PC-9 (cell line): ENCODE results near the gene ANKRD44. TPM values are rescaled to one million over a fixed set of nuclear protein-coding genes. Genes with fewer than 3 reads are reported as not detected.

Experiments used
- BruUV-seq: library from RNA; stranded (reverse); fragments of 400-500 nt; replicated peaks from 2 replicates; lab custom pipeline; 2021; lab: Mats Ljungman, UMichigan
- CTCF ChIA-PET: fragments of 300-600 bp; sonication (Branson Sonifier 250); formaldehyde crosslinking; loops from one replicate; lab custom pipeline; 2022; ENCODE audit warnings: antibody characterized with exemption; lab: Charles Lee
- POLR2A ChIA-PET: fragments of 300-600 bp; sonication (Branson Sonifier 250); formaldehyde crosslinking; loops from one replicate; lab custom pipeline; 2022; ENCODE audit warnings: antibody characterized with exemption; ENCODE audit not compliant: unreplicated experiment; lab: Charles Lee
- DNase-seq, 2 experiments: peaks; one replicate each; pipeline versions ENCODE4 v3.0.0 to v3.0.0-alpha.2; 2015 to 2022; ENCODE audit warnings: mixed read lengths in 1 of 2
- H2AFZ ChIP-seq: fragments of 200-600 bp; sonication (generic); 2 replicates; pipeline ENCODE4 v1.8.1; 2017; ENCODE audit warnings: antibody characterized with exemption
- H3F3A ChIP-seq: fragments of 200-600 bp; sonication (generic); 2 replicates; pipeline ENCODE4 v1.8.1; 2017; ENCODE audit warnings: antibody characterized with exemption, mild to moderate bottlenecking, low read depth; ENCODE audit not compliant: insufficient read depth
- H3K27ac ChIP-seq: fragments of 200-600 bp; sonication (generic); 2 replicates; pipeline ENCODE4 v1.6.1; 2016; ENCODE audit warnings: mixed run types
- H3K27me3 ChIP-seq: fragments of 200-600 bp; sonication (generic); 2 replicates; pipeline ENCODE4 v1.6.1; 2016; ENCODE audit warnings: low read depth, mixed run types; ENCODE audit not compliant: insufficient read depth
- H3K36me3 ChIP-seq: fragments of 200-600 bp; sonication (generic); 2 replicates; pipeline ENCODE4 v1.6.1; 2016; ENCODE audit warnings: low read depth, mixed run types
- H3K4me1 ChIP-seq: fragments of 200-600 bp; sonication (generic); replicated peaks from 2 replicates; pipeline ENCODE4 v1.6.1; 2016; ENCODE audit warnings: mixed run types; ENCODE audit not compliant: insufficient read depth
- H3K4me2 ChIP-seq: fragments of 200-600 bp; sonication (generic); 2 replicates; pipeline ENCODE4 v1.6.1; 2017; ENCODE audit warnings: mixed run types
- H3K4me3 ChIP-seq: fragments of 200-600 bp; sonication (generic); 2 replicates; pipeline ENCODE4 v1.6.1; 2016; ENCODE audit warnings: mixed run types
- H3K79me2 ChIP-seq: fragments of 200-600 bp; sonication (generic); 2 replicates; pipeline ENCODE4 v1.6.1; 2017; ENCODE audit warnings: low read depth, mixed run types
- H3K9me2 ChIP-seq: fragments of 200-600 bp; sonication (generic); 2 replicates; pipeline ENCODE4 v1.8.1; 2017; ENCODE audit warnings: mild to moderate bottlenecking; ENCODE audit not compliant: insufficient read depth
- H3K9me3 ChIP-seq: fragments of 200-600 bp; sonication (generic); 2 replicates; pipeline ENCODE4 v1.8.1; 2016; ENCODE audit warnings: low read depth; ENCODE audit not compliant: insufficient read depth
- H4K20me1 ChIP-seq: fragments of 200-600 bp; sonication (generic); 2 replicates; pipeline ENCODE4 v1.8.1; 2017; ENCODE audit not compliant: insufficient read depth
- CTCF ChIP-seq: fragments of 200-600 bp; sonication (generic); conservative IDR thresholded peaks from 2 replicates; pipeline ENCODE4 v1.6.1; 2017; ENCODE audit warnings: mixed run types, antibody characterized with exemption, mild to moderate bottlenecking, moderate library complexity
- EZH2 ChIP-seq: fragments of 200-600 bp; sonication (generic); IDR thresholded peaks from 2 replicates; pipeline ENCODE4 v1.8.0; 2017; ENCODE audit warnings: antibody characterized with exemption, low read depth
- intact Hi-C: fragments of 100-400 bp; cut with micrococcal nuclease; formaldehyde crosslinking; loops from one replicate; pipeline ENCODE4 v1.10.0; 2022; ENCODE audit not compliant: unreplicated experiment
- total RNA-seq: library from RNA; stranded (reverse); gene quantifications from 2 replicates; pipeline ENCODE4 v1.2.3, GENCODE V29; 2021

The ANKRD44 gene
- total RNA-seq, 1 experiment from 2014 or later: 3.4 TPM

- Histone ChIP-seq H3K4me1 (no peaks in the 10 kb centered on the region), H3K36me3 (no peaks in the 10 kb centered on the region), H3K79me2 (no peaks in the 10 kb centered on the region), H3K4me3 (no peak overlapping the region), H3K4me2 (no peak overlapping the region), H2AFZ (no peak overlapping the region), H4K20me1 (no peaks in the 10 kb centered on the region), H3K9me3 (no peaks in the 10 kb centered on the region), H3K9me2 (no peaks in the 10 kb centered on the region), H3F3A (no peaks in the 10 kb centered on the region), H3K27ac (no peak overlapping the region), H3K27me3 (no peaks in the 10 kb centered on the region)
- ChIA-PET CTCF (no interaction called here), POLR2A (no interaction called here)
- TF ChIP-seq EZH2 (no peak), CTCF (no peak)
- intact Hi-C loops: no loop called here
- no peak for DNase-seq
- no TSS peak for BruUV-seq
These were observed 221.9 kb downstream of the ANKRD44 start for GRCh38 chr2:197088694-197089093.

DNA sequence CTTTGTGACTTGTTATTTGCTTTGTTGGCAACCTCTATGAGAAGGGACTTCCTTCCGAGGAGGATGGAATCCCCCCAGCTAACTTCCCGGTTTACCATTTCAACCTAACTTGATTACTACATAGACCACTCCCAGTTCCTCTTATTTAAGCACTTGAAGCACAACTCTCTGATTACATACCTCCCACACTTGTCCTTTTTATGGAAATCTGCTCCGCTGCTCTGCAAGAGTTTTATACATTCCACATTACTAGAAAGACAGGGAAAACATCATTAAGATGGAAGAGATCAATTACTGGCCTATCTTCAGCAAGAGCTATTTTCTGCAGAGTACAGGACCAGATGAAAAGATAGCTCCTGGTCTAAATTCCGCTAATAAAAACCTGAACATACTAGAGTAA lies 224.1 kb downstream of the ANKRD44 start:
- Histone ChIP-seq H2AFZ (no peak overlapping the region), H3K9me3 (no peaks in the 10 kb centered on the region), H3K9me2 (no peaks in the 10 kb centered on the region), H3K4me2 (no peak overlapping the region), H3K27me3 (no peaks in the 10 kb centered on the region), H3K4me1 (no peaks in the 10 kb centered on the region), H3F3A (no peaks in the 10 kb centered on the region), H3K79me2 (no peaks in the 10 kb centered on the region), H3K36me3 (no peaks in the 10 kb centered on the region), H4K20me1 (no peaks in the 10 kb centered on the region), H3K27ac (no peak overlapping the region), H3K4me3 (no peak overlapping the region)
- ChIA-PET CTCF (no interaction called here), POLR2A (no interaction called here)
- DNase-seq: no peak
- TF ChIP-seq CTCF (no peak), EZH2 (no peak)
- intact Hi-C loops: no loop called here
- BruUV-seq: no TSS peak

GRCh38 chr2:197085665-197086064 lies 224.9 kb downstream of the ANKRD44 start:
- ChIA-PET CTCF (no interaction called here), POLR2A (no interaction called here)
- Histone ChIP-seq H3K9me3 (no peaks in the 10 kb centered on the region), H3K9me2 (no peaks in the 10 kb centered on the region), H2AFZ (no peak overlapping the region), H3K4me2 (no peak overlapping the region), H3K79me2 (no peaks in the 10 kb centered on the region), H3F3A (no peaks in the 10 kb centered on the region), H3K36me3 (no peaks in the 10 kb centered on the region), H3K27ac (no peak overlapping the region), H3K4me3 (no peak overlapping the region), H3K27me3 (no peaks in the 10 kb centered on the region), H3K4me1 (no peaks in the 10 kb centered on the region), H4K20me1 (no peaks in the 10 kb centered on the region)
- intact Hi-C loops: no loop called here
- no TSS peak for BruUV-seq
- no peak for DNase-seq
- TF ChIP-seq EZH2: no peak
- TF ChIP-seq CTCF: no peak
